NCI-H1417 treated with DMSO at 0.1 percent for 48 hours (cell line): Measurements from ENCODE around the gene FHIT.

Experiments
- DNase-seq: peaks from one replicate; lab custom pipeline; 2025; lab: John Stamatoyannopoulos, UW

The FHIT gene

DNA sequence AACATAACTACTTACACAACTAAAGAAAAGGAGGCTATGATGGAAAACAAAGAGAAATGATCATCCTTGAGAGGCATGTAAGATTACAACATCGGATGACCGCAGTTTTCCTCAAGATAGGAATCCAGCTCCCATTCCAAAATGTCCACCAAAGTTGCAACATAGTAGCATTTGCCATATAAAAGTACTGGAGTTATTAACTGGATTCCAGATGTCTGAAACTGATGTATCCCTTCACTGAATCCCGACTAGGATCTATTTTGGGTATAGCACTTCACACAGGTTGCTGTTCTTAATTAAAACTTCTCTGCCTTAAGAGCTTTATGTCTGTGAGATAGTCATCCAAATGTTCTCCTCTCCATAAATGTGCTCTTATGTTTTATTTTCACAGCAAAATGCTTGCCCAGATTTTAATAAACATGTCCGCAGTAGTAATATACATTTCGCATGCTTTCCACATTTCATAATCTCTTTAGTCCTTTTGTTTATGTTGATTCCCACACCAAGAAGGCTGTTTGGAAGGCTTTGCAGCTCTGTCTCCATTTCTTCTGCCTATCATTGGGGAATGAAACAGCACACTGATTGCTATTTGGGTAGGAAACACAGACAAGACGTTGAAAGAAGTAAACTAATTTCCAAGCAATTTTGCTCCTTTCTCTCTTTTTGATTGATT lies 1484.9 kb downstream of the FHIT start:
- DNase-seq, result no peak

GRCh38 chr3:59764171-59764570 lies 1487.1 kb downstream of the FHIT start:
- no peak for DNase-seq

GRCh38 chr3:59762941-59763340 lies 1488.3 kb downstream of the FHIT start:
- no peak for DNase-seq

- no peak for DNase-seq
Measured at GRCh38 chr3:59759298-59760031, 1491.8 kb downstream of the FHIT start.

GRCh38 chr3:59758672-59759071 lies 1492.6 kb downstream of the FHIT start:
- DNase-seq, result no peak

DNA sequence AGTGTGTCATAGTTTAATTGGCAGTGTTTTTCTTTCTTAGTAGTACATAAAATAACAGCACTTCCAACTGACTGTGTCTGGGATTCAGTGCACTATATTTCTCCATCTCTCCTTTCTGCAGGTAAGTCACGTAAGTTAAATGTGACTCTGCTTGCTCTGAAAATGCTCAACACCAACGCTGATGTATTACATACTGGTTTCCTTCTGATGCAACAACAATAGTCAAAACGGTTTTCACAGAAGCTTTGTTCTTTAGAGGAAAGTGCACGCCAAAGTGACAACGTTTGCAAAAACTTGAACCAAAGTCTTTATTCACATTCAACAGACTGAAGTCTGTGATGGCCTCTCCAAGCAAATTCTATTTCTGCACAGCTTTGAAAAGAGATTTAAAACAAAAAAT lies 1494.3 kb downstream of the FHIT start:
- no peak for DNase-seq

DNA sequence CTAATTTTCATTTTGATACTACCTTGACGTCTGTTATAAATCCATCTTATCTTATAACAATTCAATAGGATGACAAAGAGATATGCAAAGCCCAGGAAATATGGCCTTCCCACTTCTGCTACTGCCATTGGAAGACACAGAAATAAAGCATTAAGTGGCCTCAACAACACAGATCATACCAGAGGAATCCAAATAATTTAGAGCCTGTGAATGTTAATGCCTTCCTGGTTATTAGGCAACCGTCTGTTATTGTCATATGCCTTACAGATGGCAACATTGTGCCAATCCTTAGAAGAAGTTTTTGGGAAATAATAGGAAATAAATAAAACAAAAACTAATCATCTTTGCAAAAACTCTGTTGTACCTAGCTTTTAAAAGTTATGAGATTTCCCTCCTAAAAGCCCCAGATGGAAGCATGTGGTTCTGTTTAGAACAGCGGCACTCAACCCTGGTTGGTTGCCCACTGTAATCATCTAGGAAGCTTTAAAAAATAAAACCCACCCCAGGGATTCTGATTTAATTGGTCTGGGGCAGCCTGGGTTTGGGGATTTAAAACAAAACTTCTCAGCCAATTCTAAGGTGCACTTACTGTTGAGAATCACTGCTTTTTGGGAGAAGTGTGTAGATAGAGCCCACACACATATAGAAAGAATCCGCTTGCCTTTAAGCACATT lies 1496.7 kb downstream of the FHIT start:
- no peak for DNase-seq

DNA sequence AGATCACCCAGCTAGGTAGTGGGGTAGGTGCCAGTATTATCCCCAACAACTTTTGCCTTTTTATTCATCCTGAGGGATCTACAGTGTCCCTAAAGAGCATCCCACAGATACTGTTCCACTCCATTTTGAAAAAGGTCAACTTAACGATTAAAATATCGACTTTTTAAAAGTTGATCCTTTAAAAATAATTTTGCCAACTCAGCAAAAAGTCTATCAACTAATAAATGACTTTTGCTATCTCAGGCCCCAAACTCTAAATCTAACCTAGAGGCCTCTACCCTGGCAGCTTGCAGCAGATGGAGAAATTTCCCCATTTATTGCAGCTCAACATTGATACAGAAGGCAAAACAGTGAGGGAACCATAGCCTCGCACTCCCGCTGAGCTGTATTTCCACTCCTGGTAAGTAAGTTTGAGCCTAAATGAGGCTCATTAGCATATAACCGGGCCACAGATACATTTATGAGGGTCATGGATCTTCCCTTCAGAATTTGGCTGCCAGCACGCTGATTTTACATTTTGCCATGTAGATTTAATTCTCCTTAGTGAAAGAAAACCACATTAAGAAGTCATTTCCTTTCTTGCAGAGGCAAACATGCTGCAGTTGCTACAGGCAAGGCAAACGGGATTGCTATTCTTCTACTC lies 1497.3 kb downstream of the FHIT start:
- no peak for DNase-seq

DNA sequence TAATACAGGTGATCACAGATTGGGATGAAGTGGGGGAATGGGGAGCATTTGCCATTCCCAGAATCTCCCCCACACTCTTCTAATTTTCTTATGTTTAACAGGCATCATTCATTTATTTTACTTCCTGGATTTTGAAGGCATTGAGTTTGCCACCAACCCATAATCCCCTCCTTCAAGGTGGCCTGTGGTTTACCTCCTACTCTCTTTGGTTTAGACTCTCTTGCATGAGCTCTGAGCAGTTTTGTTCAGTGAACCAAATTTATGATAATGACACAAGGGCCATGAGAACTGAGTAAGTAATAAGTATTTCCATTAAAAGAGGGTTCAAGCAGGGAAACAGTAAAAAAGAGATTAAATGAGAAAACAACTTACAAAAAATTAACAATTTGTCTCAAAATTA lies 1498.3 kb downstream of the FHIT start:
- DNase-seq, result no peak

GRCh38 chr3:59751606-59752005 lies 1499.6 kb downstream of the FHIT start:
- DNase-seq, result no peak

DNA sequence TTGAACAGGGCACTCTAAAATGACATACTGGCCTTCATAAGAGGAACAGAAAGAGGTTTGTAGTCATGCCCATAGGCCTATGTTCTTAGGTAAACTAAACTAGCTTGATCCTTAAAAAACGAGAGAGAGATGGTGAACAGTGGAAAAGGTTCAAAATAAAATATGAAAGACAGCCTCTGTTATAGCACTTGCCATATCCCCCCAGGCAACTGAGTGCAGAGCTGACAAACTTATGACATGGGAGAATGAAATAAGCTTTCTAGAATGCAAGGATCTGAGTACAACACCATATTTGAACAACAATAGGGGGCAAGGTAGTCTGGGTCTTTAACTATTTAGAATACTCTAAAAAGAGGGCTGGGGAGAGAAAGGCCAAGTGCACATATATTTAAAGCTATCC lies 1500.9 kb downstream of the FHIT start:
- no peak for DNase-seq

DNA sequence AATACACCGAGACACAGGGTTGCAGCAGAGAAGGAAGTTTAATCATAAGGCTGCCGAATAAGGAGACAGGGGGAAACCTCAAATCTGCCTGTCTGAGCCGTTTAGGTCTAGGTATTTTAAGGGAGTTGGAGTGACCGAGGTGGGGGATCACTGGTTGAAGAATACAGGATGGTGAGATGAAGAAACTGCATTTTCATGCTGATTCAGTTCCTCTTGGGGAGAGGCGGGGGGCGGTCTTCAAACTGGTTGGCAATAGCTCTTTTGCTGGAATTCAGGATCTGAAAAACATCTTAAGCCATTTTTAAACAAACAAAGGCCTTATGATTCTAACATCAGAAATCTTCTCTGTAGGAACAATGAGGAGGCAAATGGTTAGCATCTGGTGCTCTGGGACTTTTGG lies 1502.0 kb downstream of the FHIT start:
- DNase-seq, result no peak

DNA sequence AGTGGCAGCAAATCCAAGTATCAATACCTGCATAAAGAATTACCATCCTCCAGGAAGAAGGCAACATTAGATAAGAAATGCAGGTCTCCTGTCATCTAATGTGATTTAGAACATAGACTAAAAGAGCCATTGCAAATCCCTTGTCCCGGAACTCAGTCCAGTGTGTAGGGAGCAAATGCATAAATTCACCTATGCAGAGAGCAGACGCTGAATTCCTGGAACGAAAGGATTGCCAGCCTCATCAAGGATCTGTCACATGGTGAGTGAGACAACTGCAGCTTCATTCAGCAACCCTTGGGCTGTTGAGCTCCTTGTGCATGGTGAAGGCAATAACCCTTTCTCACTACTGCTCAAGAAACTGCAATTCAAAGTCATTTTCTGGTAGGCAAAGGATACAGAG lies 1504.7 kb downstream of the FHIT start:
- DNase-seq, result no peak

DNA sequence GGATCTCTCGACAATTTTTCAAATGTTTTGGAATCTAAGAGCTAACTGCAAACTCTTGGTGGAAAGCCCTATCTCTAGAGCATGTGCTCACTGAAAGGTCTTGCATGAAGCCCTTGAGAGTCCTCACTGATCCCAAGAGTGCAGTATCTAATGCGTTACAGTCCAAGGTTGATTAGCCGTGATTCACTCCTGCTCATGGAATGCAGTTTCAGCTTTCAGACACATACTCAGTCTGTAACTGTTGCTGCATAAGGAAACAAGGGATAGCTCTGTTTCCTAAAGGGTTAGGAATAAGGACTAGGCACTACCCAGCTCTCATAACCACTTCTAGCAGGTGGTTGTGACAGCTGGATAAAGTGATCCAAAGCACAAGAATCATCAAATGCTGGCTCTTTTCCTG lies 1514.0 kb downstream of the FHIT start:
- no peak for DNase-seq

- DNase-seq, result no peak
Measured at GRCh38 chr3:59734061-59734460, 1517.2 kb downstream of the FHIT start.

- no peak for DNase-seq
Measured at GRCh38 chr3:59733041-59733809, 1518.0 kb downstream of the FHIT start.

- no peak for DNase-seq
Measured at GRCh38 chr3:59731943-59732342, 1519.3 kb downstream of the FHIT start.

GRCh38 chr3:59730591-59730990 lies 1520.7 kb downstream of the FHIT start:
- DNase-seq, result no peak

- DNase-seq, result no peak
Measured at GRCh38 chr3:59728587-59728908, 1522.7 kb downstream of the FHIT start.

DNA sequence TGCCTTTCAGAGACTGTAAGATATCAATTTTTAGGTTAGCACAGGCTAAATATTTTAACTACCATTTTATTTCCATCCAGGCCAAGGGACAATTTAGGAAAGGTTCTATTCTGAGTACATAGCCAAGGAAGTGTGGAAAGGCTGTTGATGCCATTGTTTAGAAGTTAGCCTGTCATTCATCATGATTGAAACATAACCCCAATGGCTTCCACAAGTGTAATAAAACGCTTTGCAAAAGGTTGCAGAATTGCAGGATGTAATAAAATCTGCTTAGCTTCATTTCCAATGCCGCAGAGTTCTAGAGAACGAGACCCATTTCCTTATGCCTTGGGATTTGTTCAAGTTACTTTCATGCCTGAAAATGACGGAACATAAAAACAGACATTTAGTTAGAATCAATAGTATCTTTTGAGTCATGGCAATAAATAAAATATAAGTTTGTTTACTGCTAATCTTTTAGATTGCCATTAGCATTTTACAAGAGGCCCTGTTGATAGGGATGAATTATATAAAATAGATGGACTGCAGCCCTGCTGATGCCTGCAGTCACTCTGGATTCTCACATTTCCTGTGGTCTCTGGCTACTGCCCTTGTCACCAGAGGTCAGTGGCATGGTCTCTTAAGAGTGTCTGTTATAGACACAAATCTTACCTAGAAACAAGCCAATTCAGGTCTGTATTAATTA lies 1523.2 kb downstream of the FHIT start:
- no peak for DNase-seq

GRCh38 chr3:59726279-59726678 lies 1525.0 kb downstream of the FHIT start:
- no peak for DNase-seq
